ENCODE results near the gene CLCN5.

The CLCN5 gene

DNA sequence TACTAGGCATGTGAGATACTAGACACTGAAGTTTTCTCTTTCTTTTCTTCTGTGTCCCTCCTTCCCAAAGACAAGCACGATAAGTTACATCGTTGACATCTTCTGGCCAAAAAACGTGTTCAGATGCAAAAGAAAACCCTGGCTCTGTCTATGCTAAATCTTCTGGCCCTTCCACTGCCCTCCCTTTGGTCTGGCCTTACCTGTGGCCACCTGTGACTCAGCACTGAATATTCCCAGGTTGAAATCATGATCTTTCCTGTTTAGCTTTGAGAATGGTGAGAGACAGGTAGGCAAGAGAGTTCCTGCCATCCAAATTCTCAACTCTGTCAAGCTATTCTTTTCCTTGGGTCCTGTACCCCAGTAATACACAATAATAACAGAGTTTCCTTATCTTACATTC lies 12.3 kb downstream of the CLCN5 start:
- DNase-seq = no peak

DNA sequence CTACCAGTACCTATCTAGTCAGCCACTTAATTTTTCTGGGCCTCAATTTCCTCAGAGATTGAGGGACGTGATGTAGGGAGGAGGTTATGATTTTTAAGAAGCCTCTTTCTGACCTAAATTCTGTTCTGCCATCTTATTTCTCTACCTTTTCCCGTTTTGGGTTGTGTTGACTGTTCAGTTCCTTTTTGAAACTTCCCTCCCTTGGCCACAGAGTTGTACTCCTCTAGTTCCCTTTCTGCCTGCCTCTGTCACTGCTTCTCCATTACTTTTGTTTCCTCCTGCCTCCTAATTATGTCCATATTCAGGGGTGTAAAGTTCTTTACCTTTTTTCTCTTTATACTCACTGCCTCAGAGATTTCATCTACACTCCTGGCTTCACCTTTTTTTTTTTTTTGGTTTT lies 25.4 kb downstream of the CLCN5 start:
- DNase-seq = no peak

- no peak for DNase-seq
These were observed 27.6 kb downstream of the CLCN5 start for GRCh38 chrX:49949961-49950360.

DNA sequence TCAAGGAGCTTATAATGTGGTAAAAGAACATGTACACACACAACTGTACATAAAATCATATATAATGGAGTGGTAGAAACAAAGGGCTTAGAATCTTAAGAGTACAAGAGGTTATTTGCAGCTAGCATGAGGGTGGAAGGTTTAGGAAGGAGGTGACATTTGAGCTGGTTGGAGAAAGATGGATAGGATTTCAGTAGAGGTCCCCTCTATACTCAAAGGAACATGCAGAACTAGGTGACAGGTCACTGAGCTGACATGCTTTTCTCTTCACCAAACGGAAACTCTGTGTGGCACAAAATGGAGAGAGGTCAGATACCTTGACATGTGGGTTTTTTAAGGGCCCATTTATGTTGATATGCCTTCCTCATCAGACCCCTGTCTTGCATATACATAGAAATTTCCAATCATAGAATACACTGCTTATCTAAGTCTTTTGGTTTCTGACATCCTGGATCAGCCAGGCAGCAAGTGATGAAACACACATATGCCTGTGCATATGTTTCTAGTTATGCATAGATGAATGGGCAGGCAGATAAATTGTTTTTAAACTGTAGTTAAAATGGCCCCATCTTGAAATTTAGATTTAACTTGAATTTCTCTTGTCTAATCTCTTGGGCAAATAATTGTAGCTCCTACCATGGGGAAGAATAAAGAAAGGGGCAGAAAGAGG lies 29.3 kb downstream of the CLCN5 start:
- DNase-seq = no peak

DNA sequence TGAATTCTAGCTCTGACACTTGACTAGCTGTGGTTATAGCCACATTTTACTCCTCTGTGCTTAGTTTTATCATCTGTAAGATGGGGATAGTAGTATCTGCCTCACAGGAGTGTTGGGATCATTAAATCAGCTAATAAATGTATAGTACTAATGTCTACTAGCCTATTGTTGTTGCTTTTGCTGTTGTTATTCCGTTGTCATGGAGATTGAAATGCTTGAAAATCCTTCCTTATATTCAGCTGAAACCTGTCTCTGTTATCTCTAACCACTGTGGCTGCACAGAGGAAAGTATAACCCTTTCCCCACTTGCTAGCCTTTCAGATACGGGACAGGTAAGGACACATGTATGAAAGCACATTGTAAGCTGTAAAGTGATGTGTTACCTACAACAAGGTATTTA lies 33.9 kb downstream of the CLCN5 start:
- no peak for DNase-seq

DNA sequence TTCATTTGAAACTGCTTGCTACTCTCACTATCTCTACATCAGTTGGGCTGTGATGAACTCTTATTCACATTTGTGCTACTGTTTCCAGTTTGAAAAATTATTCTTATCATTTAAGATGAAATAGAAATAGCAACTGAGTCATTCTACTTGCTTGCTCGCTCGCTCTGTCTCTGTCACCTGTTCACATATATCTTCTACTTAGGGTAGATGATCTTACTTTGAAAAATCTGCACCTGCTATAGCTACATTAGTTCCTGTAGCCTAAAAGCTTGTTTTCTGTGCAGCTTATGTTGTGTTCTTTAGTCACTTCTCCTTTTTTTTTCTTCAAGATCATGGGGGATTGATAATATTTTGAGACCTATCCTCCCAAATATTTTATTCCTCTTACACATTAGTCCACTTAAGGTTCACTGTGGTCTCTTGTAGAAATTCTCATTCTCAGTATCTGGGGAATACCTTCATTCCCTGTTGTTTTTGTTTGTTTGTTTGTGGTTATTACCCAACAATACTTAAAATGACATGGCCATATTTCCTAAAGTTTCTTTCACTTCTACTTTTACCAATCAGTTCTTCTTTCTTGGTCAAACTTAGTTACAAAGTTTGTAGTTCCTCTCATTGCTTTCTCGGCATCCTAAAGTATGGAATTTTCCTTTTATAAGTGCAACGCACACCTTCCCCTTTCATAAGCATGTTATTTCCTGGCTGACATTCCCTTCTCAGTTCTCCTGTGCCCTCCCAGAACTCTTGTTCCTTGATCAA lies 36.5 kb downstream of the CLCN5 start:
- DNase-seq = no peak

GRCh38 chrX:49959602-49960001 lies 37.2 kb downstream of the CLCN5 start:
- DNase-seq = no peak

DNA sequence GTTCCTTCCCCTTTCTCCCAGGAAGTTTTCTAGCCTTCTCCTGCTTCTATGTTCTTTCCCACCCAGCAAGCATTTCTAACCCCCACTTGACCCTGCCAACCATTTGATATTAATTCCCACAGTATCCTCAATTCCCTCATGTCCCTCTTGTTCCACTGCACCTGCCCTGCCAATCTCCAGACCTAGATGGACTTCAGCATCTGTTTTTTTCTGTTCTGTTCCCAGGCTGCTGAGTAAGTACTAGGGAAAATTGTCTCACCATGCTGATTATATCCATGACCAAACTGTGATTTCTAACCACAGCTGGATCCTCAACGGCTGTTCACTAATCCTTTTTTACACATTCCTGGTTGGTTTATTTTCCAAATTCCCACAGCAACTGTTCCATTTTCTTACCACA lies 37.7 kb downstream of the CLCN5 start:
- no peak for DNase-seq

GRCh38 chrX:49970674-49971073 lies 48.3 kb downstream of the CLCN5 start:
- no peak for DNase-seq

GRCh38 chrX:49972328-49972860 lies 50.0 kb downstream of the CLCN5 start:
- no peak for DNase-seq

DNA sequence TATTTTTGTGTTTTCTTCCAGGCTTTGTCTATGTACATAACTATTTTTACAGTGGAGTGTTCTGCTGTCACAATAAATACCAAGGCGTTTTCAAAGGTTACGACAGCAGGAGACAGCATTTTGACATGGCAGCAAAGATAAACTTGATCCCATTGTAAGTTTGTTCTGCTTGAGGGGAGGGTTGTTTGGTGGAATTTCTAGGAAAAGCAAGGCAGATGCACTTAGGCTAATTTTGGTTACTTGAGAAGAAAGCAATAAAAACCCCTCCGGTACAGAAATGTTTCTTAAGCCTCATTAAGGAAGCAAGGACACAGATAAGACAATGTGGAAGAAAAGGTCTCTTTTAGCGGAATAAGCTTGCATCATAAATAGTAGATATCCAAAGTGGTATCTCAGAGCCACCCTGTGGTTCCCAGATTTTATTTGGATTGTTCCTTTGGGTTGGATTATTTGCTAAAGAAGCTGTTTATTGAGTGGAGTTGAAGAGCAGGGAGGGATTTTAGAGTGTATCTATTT lies 54.3 kb downstream of the CLCN5 start:
- DNase-seq = no peak

GRCh38 chrX:49977319-49978090 lies 55.1 kb downstream of the CLCN5 start:
- DNase-seq = no peak

- no peak for DNase-seq
These were observed 55.8 kb downstream of the CLCN5 start for GRCh38 chrX:49978176-49978575.

DNA sequence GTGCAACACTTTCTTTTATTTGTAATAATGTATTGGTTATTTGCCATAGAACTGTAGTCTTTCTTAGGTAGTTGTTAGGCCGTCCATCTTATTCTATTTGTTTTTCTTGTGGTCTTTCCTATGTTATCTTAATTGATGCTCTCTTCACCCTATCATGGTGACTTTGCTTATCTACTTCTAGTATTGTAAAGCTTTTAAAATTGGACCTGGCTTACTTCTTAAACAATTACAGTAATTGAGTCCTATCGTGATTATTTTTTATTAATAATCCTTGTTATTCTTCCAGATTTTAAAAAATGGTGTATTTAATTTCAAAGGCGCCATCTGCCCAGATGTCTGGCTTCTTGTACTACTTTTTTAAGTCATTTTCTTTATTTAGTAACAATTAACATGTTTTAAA lies 63.7 kb downstream of the CLCN5 start:
- no peak for DNase-seq

GRCh38 chrX:49987651-49988050 lies 65.3 kb downstream of the CLCN5 start:
- no peak for DNase-seq

DNA sequence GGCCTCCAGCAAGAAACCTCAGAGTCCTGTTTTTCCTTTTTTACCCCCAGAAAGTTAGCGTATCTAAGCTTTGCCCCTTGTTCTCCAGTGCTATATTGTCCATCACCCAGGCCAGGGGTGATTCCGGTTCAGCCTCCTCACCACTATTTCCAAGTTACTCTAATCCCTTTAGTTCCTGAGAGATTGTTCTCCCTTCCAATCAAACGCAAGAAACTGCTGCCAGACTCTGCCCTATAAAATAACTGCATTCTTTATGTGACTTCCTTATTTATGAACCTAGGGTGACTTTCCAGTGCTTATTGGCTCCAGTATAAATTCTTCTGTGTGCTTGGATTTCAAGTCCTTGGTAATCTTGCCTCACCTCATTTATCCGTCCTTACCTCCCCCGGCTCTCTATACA lies 65.7 kb downstream of the CLCN5 start:
- no peak for DNase-seq

GRCh38 chrX:49991758-49992157 lies 69.4 kb downstream of the CLCN5 start:
- no peak for DNase-seq

DNA sequence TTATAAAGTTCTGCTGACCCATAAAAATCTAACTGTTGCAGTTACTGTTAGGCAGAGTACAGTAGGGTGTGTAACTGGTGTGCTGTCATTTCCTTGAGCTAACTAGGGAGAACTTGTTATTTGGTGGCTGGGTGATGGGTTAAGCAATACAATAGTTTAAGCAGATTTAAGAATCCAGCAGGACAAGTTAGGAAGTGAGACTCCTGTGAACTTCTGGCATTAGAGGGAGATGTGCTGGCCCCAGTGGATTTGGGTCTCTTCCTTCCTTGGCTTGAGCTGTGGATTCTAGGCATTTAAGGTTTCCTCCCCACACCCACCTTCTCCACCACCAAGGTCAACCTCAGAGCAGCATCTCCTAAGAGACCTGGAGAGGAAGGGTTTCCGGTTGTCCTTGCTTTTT lies 70.5 kb downstream of the CLCN5 start:
- DNase-seq = no peak

DNA sequence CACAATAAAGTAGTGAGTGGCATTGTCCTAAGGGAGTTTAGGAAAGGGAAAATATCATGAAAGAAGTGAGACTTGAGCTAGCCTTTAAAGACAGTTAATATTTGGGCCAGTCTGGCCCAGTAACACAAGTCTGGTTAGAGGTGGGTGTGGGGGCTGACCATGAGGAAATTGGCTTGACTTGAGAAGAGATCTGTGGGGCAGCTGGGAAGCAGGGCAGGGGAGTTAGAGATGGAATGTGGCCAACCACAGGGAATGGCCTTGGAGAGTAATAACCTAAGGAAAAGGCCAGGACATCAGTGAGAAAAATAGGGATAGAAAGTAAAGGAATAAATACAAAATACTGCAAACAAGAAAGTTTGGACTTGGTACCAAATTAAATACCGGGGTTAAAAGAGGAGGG lies 71.3 kb downstream of the CLCN5 start:
- no peak for DNase-seq

- DNase-seq = no peak
These were observed 72.8 kb downstream of the CLCN5 start for GRCh38 chrX:49995107-49995731.

DNA sequence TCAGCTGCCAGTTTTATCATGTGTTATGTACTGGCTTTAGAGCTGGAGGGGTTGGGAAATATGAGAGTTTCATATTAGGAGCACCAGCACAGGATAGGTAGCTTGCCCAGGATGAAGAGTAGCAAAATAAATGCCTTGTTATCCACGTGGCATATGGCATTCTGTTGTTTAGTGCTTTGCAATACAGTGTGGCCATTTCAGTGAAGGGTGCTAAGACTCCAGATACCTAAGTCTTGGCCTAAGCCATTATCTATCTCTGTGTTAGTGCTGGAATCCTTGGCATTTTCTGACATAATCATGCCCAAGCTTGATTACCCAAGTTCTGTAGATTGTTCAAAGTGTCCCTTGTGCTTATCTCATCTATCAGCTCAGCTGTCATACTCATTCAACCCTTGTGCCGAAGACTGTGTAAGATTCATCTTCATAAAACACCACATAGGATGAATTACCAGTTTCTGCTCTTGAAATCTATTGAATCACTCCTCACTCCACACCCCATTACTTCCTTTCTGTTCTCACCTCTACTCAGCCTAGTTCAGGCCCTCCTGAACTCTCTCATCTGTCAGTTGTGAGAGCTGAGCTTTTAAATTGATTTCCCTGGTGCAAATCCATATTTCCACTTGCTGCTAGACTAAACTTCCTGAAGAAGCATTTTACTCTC lies 73.5 kb downstream of the CLCN5 start:
- DNase-seq = no peak

- DNase-seq = no peak
These were observed 74.1 kb downstream of the CLCN5 start for GRCh38 chrX:49996474-49996873.

DNA sequence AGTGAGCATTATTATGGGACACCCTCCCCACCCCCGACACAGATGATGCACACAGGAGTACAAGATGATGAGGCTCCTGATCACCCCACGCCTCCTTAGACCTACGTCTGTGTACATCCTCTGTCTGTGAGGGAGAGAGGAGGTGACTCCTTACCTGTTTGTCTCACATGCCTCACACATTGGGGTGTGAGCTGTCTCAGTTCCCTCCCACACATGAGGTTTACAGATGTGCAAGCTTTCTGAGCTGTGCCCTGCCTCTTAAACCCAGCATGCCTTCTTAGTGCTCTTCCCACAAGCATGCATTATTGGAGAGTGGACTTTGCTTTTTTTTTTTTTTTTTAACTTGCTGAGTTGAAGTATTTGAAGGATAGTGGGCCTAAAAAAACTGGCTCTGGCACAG lies 76.7 kb downstream of the CLCN5 start:
- no peak for DNase-seq

Data from amniotic stem cell (primary cell).